ENCODE results near the gene CDH15. TPM values are rescaled to one million over a fixed set of nuclear protein-coding genes. Genes with fewer than 3 reads are reported as not detected.

Gene CDH15
- total and polyA plus RNA-seq, 2 donors (not counting 1 experiment from before 2014, with no cell fraction given): not detected

DNA sequence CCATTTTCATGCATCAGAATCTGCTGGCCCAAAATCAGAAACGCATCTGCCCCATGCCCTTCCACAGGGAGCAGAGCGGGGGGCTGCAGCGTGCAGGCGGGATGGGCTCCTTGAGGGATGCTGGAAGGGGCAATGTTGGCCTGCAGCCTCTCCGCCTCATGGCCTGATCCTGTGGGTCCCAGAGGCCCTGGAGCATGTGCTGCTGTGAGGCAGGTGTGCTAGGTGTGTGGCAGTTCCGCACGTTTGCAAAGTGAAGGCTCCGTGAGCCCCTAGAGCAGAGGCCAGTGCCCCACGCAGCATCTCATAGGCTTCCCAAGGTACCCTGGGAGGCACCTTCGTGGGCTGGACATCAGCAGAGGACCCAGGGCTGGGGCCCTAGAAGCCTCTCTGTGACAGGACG, 36.4 kb upstream of the CDH15 start:
- no peaks in the 10 kb centered on the region for H3K9me3 Mint-ChIP-seq (ENCODE audit: insufficient read depth)
- Histone ChIP-seq H3K27ac (ENCODE audit: low read length in 2 of 2) (no peak overlapping the region), H3K4me1 (ENCODE audit: control insufficient read depth in 2 of 2, insufficient read depth in 2 of 2, low read length in 2 of 2) (no peaks in the 10 kb centered on the region), H3K9me3 (ENCODE audit: control extremely low read depth in 1 of 3, control insufficient read depth in 2 of 3, insufficient read depth in 1 of 3, low read length in 2 of 3) (peaks cover 0 to 2% (median 0%) of the 10 kb centered on the region in 3 donors), H3K27me3 (replicated peaks in 1 of 4; ENCODE audit: control extremely low read depth in 1 of 4, control insufficient read depth in 3 of 4, insufficient read depth in 4 of 4, low read length in 3 of 4) (no peaks in the 10 kb centered on the region), H3K4me2 (replicated peaks; ENCODE audit: low read depth, low read length, poor library complexity, severe bottlenecking) (no peak overlapping the region), H4K20me1 (ENCODE audit: control insufficient read depth, insufficient read depth, low read length, poor library complexity, severe bottlenecking) (peaks cover 61% of the 10 kb centered on the region), H3K79me2 (ENCODE audit: control insufficient read depth, insufficient read depth, low read length) (peaks cover 51% of the 10 kb centered on the region), H2AFZ (ENCODE audit: insufficient read depth, low read depth, low read length, poor library complexity, severe bottlenecking) (no peak overlapping the region), H3K4me3 (ENCODE audit: control extremely low read depth in 1 of 5, extremely low read depth in 1 of 5, insufficient read depth in 1 of 5, low read depth in 2 of 5, low read length in 4 of 5) (no peak overlapping the region), H3K9ac (ENCODE audit: low read length) (no peak overlapping the region), H3K36me3 (replicated peaks in 1 of 2; ENCODE audit: control extremely low read depth in 1 of 2, control insufficient read depth in 1 of 2, extremely low read depth in 1 of 2, insufficient read depth in 2 of 2, low read length in 1 of 2) (peaks cover 0 to 56% of the 10 kb centered on the region in 2 experiments)
- intact Hi-C loops (cut with micrococcal nuclease): no loop called here
- TF ChIP-seq, protein P1, sequence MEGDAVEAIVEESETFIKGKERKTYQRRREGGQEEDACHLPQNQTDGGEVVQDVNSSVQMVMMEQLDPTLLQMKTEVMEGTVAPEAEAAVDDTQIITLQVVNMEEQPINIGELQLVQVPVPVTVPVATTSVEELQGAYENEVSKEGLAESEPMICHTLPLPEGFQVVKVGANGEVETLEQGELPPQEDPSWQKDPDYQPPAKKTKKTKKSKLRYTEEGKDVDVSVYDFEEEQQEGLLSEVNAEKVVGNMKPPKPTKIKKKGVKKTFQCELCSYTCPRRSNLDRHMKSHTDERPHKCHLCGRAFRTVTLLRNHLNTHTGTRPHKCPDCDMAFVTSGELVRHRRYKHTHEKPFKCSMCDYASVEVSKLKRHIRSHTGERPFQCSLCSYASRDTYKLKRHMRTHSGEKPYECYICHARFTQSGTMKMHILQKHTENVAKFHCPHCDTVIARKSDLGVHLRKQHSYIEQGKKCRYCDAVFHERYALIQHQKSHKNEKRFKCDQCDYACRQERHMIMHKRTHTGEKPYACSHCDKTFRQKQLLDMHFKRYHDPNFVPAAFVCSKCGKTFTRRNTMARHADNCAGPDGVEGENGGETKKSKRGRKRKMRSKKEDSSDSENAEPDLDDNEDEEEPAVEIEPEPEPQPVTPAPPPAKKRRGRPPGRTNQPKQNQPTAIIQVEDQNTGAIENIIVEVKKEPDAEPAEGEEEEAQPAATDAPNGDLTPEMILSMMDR (IDR thresholded peaks at IDR 0.05): no peak
- no peak for TF ChIP-seq EZH2 (IDR thresholded peaks at IDR 0.05; ENCODE audit: borderline replicate concordance, insufficient read depth, low read depth, low read length, poor library complexity, severe bottlenecking)
- H3K27me3 Mint-ChIP-seq: no peaks in the 10 kb centered on the region
- peaks cover 2% of the 10 kb centered on the region for H3K4me1 Mint-ChIP-seq
- 88% methylated on average over 11 of the region's 11 CpGs for WGBS (ENCODE audit: insufficient coverage)
- H3K27ac Mint-ChIP-seq: no peak overlapping the region
- ChIA-PET POLR2A (no interaction called here), CTCF (interaction anchor here (0.9 kb wide), 1 partner anchor 10 kb away, joined by 3 read pairs; no protein-coding TSS in a partner anchor)
- H3K4me3 Mint-ChIP-seq: no peak overlapping the region
- DNase-seq: no peak
- no peak for ATAC-seq (ENCODE audit: low read depth)

DNA sequence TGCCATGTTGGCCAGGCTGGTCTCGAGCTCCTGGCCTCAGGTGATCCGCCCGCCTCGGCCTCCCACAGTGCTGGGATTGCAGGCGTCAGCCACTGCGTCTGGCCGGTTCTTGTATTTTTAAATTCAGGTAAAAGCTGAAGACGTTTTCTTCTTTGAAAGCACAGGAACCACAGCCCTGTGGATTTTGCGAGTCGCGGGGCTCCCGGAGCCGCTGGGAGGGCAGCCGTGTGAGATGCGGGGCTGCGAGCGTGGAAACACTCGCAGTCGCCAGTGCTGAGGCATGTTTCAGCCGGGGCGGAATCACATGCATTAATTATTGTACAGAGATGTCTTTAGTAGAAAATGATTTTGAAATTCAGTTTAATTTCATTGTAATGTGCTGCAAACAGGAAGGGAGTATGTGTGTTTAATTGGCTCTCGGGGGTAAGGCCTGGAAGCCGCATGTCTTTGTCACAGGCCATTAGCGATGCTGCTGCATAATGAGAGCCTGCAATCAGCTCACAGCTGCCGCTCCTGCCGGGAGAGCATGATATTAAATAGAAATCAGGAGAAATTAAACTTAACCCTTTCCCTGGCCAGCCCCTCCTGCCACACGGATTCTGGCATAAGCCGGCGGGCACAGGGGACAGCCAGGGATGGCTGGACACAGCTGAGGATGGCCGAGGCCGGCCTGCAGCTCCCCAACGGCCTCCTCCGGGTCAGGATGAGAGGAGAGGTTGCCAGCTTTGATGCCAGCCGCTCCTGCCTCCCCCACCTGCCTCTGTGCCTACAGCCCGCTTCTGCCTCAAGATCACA, 35.4 kb upstream of the CDH15 start:
- DNase-seq (no peak), ATAC-seq (ENCODE audit: low read depth) (no peak)
- no peak overlapping the region for H3K4me3 ChIP-seq (ENCODE audit: control extremely low read depth in 1 of 5, extremely low read depth in 1 of 5, insufficient read depth in 1 of 5, low read depth in 2 of 5, low read length in 4 of 5)
- TF ChIP-seq, protein P1 (IDR thresholded peaks at IDR 0.05): no peak
- TF ChIP-seq EZH2 (IDR thresholded peaks at IDR 0.05; ENCODE audit: borderline replicate concordance, insufficient read depth, low read depth, low read length, poor library complexity, severe bottlenecking): no peak
- no peaks in the 10 kb centered on the region for H3K4me1 ChIP-seq (ENCODE audit: control insufficient read depth in 2 of 2, insufficient read depth in 2 of 2, low read length in 2 of 2)
- peaks cover 2% of the 10 kb centered on the region for H3K4me1 Mint-ChIP-seq
- no peak overlapping the region for H3K27ac Mint-ChIP-seq
- no peak overlapping the region for H3K9ac ChIP-seq (ENCODE audit: low read length)
- no peak overlapping the region for H2AFZ ChIP-seq (ENCODE audit: insufficient read depth, low read depth, low read length, poor library complexity, severe bottlenecking)
- H3K9me3 ChIP-seq (ENCODE audit: control extremely low read depth in 1 of 3, control insufficient read depth in 2 of 3, insufficient read depth in 1 of 3, low read length in 2 of 3): peaks cover 0 to 2% (median 0%) of the 10 kb centered on the region in 3 donors
- ChIA-PET POLR2A (no interaction called here), CTCF (no interaction called here)
- over 99% methylated on average over 30 of the region's 35 CpGs for WGBS (ENCODE audit: insufficient coverage)
- H3K27ac ChIP-seq (ENCODE audit: low read length in 2 of 2): no peak overlapping the region
- peaks cover 0 to 62% of the 10 kb centered on the region in 2 experiments for H3K36me3 ChIP-seq (replicated peaks in 1 of 2; ENCODE audit: control extremely low read depth in 1 of 2, control insufficient read depth in 1 of 2, extremely low read depth in 1 of 2, insufficient read depth in 2 of 2, low read length in 1 of 2)
- peaks cover 52% of the 10 kb centered on the region for H4K20me1 ChIP-seq (ENCODE audit: control insufficient read depth, insufficient read depth, low read length, poor library complexity, severe bottlenecking)
- peaks cover 43% of the 10 kb centered on the region for H3K79me2 ChIP-seq (ENCODE audit: control insufficient read depth, insufficient read depth, low read length)
- intact Hi-C loops (cut with micrococcal nuclease): no loop called here
- H3K27me3 ChIP-seq (replicated peaks in 1 of 4; ENCODE audit: control extremely low read depth in 1 of 4, control insufficient read depth in 3 of 4, insufficient read depth in 4 of 4, low read length in 3 of 4): no peaks in the 10 kb centered on the region
- H3K4me2 ChIP-seq (replicated peaks; ENCODE audit: low read depth, low read length, poor library complexity, severe bottlenecking): no peak overlapping the region
- H3K9me3 Mint-ChIP-seq (ENCODE audit: insufficient read depth): no peaks in the 10 kb centered on the region
- H3K4me3 Mint-ChIP-seq: no peak overlapping the region
- no peaks in the 10 kb centered on the region for H3K27me3 Mint-ChIP-seq
